Colonic mucosa (tissue), 4 donors: ENCODE data around the gene FGFR2. TPM values are rescaled to one million over a fixed set of nuclear protein-coding genes. Genes with fewer than 3 reads are reported as not detected.

ENCODE experiments used
- DNase-seq: peaks from one replicate; pipeline ENCODE4 v3.0.0-alpha.2; 2020
- H3K27ac ChIP-seq: fragments of 200-600 bp; one replicate; pipeline ENCODE4 v1.8.0; 2021
- H3K27me3 ChIP-seq: fragments of 200-600 bp; one replicate; pipeline ENCODE4 v1.8.0; 2021
- H3K36me3 ChIP-seq: fragments of 200-600 bp; one replicate; pipeline ENCODE4 v1.8.0; 2021
- H3K4me1 ChIP-seq: fragments of 200-600 bp; one replicate; pipeline ENCODE4 v1.8.0; 2021; ENCODE audit warnings: mild to moderate bottlenecking
- H3K4me3 ChIP-seq: fragments of 200-600 bp; one replicate; pipeline ENCODE4 v1.8.0; 2021
- H3K9ac ChIP-seq, 2 donors: one replicate each; pipeline ENCODE4 v1.7.0; 2013; ENCODE audit warnings: control low read depth in 2 of 2, low read depth in 2 of 2, low read length in 2 of 2
- H3K9me3 ChIP-seq: fragments of 200-600 bp; one replicate; pipeline ENCODE4 v1.8.0; 2021
- intact Hi-C: fragments of 100-400 bp; cut with DNase I; formaldehyde crosslinking; loops from one replicate; pipeline ENCODE4 v1.14.1; 2022
- total RNA-seq, 2 donors: library from RNA; stranded (reverse); fragmentation: NEBNext Ultra II Directional in 1 of 2; extraction: Animal tissue kit (Norgen Biotek cat#: 25700) in 1 of 2; gene quantifications; one replicate each; pipeline ENCODE4 v1.2.1, GENCODE V29; 2021
- TF ChIP-seq, protein P1 (sequence below): fragments of 200-600 bp; IDR thresholded peaks from one replicate; pipeline ENCODE4 v1.8.0; 2022; ENCODE audit warnings: antibody characterized with exemption, mild to moderate bottlenecking
- donor health status: healthy.
- donor health status: DM: no; HTN: no; CAD: no.
- donor health status: DM: no; HTN: no; CAD: no.

Gene FGFR2
- total RNA-seq, 2 donors from 2014 or later: 25.6 to 40.9 TPM

DNA sequence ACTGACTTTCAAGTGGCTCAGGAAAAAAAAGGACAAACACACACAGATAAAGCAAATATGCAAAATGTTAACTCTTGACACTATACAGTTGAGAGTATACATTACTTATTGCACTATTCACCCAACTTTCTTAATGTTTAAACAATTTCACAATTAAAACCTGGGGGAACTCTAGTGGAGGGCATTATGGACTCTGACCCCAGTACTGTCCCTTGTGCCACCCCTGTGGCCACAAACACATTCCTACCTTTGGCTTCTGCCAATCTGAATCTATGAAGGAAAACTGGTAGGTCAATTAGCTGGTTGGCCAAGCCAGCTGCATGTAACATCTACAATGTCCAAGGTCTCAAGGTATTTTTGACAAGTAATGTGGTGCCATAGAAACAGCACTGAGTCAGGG, 7.5 kb upstream of the FGFR2 start:
- H3K4me3 ChIP-seq: no peak overlapping the region
- no peak for DNase-seq
- no peaks in the 10 kb centered on the region for H3K4me1 ChIP-seq
- TF ChIP-seq, protein P1, sequence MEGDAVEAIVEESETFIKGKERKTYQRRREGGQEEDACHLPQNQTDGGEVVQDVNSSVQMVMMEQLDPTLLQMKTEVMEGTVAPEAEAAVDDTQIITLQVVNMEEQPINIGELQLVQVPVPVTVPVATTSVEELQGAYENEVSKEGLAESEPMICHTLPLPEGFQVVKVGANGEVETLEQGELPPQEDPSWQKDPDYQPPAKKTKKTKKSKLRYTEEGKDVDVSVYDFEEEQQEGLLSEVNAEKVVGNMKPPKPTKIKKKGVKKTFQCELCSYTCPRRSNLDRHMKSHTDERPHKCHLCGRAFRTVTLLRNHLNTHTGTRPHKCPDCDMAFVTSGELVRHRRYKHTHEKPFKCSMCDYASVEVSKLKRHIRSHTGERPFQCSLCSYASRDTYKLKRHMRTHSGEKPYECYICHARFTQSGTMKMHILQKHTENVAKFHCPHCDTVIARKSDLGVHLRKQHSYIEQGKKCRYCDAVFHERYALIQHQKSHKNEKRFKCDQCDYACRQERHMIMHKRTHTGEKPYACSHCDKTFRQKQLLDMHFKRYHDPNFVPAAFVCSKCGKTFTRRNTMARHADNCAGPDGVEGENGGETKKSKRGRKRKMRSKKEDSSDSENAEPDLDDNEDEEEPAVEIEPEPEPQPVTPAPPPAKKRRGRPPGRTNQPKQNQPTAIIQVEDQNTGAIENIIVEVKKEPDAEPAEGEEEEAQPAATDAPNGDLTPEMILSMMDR: no peak
- intact Hi-C loops: loop anchor here (10.0 kb wide), 1 partner anchor 531 kb away; no protein-coding TSS in a partner anchor
- H3K27me3 ChIP-seq: no peaks in the 10 kb centered on the region
- no peak overlapping the region for H3K27ac ChIP-seq
- no peaks in the 10 kb centered on the region for H3K9me3 ChIP-seq
- H3K36me3 ChIP-seq: no peaks in the 10 kb centered on the region
- H3K9ac ChIP-seq: no peak overlapping the region

DNA sequence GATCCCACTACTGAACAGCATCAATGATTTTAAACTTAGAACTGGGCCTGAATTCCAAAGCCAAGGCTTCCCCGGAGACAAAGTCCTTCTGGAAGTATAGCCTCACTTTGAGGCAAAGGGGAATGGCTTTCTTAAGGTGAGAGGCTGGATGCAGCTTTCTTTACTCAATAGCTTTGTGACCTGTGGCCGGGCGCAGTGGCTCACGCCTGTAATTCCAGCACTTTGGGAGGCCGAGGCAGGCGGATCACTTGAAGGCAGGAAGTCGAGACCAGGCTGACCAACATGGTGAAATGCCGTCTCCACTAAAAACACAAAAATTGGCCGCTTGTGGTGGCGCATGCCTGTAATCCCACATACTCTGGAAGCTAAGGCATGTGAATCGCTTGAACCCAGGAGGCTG, 3.2 kb upstream of the FGFR2 start:
- H3K9ac ChIP-seq: no peak overlapping the region
- TF ChIP-seq, protein P1: no peak
- no peak overlapping the region for H3K27ac ChIP-seq
- no peak overlapping the region for H3K4me3 ChIP-seq
- H3K4me1 ChIP-seq: no peaks in the 10 kb centered on the region
- H3K36me3 ChIP-seq: no peaks in the 10 kb centered on the region
- DNase-seq: no peak
- H3K27me3 ChIP-seq: peaks cover 13% of the 10 kb centered on the region
- intact Hi-C loops: loop anchor here (10.0 kb wide), 1 partner anchor 527 kb away; no protein-coding TSS in a partner anchor
- H3K9me3 ChIP-seq: no peaks in the 10 kb centered on the region

DNA sequence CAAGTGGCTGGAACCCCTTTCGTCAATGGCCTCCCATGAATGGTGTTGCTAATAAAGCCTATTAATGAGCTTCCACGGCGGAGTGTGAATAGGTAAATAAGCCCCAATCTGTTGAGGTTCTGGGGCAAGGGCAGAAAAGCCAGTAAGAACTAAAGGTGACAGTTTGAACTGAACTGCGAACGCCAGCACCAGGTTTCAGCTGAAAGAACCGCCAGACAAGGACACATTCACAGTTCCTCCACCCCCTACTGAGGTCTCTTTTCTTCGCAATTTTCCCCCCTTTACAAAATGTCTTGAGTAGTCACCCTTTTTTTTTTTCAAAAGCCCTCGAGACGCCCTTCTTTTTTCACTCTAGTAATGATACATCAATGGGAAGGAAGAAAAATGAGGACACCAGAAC, 2.4 kb upstream of the FGFR2 start:
- no peak overlapping the region for H3K9ac ChIP-seq
- peaks cover 13% of the 10 kb centered on the region for H3K27me3 ChIP-seq
- intact Hi-C loops: loop anchor here (10.0 kb wide), 1 partner anchor 526 kb away; no protein-coding TSS in a partner anchor
- no peaks in the 10 kb centered on the region for H3K4me1 ChIP-seq
- DNase-seq: no peak
- no peaks in the 10 kb centered on the region for H3K9me3 ChIP-seq
- TF ChIP-seq, protein P1: no peak
- H3K36me3 ChIP-seq: no peaks in the 10 kb centered on the region
- H3K27ac ChIP-seq: no peak overlapping the region
- no peak overlapping the region for H3K4me3 ChIP-seq

DNA sequence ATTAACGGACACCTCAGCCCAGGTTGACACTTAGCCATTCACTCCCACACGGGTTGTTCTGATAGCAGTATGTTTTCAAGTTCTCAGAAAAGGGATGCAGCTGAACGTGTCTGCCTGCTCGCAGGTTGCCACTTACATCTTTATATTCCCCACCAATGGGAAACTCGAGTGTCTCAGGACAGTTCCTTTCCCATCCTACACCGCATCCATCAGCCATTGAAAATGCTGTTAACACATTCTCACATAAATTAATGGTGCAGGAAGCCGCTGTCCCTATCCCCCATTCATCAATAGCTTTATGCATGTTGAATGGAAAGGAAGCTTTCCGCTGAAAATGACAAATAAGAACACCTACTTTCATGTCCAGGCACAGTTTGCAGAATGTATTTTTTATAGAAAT, 1.7 kb upstream of the FGFR2 start:
- TF ChIP-seq, protein P1: no peak
- Histone ChIP-seq H3K9ac (no peak overlapping the region), H3K27ac (no peak overlapping the region), H3K9me3 (no peaks in the 10 kb centered on the region), H3K27me3 (peaks cover 13% of the 10 kb centered on the region), H3K36me3 (no peaks in the 10 kb centered on the region), H3K4me1 (no peaks in the 10 kb centered on the region), H3K4me3 (no peak overlapping the region)
- intact Hi-C loops: loop anchor here (10.0 kb wide), 1 partner anchor 525 kb away; no protein-coding TSS in a partner anchor
- no peak for DNase-seq

DNA sequence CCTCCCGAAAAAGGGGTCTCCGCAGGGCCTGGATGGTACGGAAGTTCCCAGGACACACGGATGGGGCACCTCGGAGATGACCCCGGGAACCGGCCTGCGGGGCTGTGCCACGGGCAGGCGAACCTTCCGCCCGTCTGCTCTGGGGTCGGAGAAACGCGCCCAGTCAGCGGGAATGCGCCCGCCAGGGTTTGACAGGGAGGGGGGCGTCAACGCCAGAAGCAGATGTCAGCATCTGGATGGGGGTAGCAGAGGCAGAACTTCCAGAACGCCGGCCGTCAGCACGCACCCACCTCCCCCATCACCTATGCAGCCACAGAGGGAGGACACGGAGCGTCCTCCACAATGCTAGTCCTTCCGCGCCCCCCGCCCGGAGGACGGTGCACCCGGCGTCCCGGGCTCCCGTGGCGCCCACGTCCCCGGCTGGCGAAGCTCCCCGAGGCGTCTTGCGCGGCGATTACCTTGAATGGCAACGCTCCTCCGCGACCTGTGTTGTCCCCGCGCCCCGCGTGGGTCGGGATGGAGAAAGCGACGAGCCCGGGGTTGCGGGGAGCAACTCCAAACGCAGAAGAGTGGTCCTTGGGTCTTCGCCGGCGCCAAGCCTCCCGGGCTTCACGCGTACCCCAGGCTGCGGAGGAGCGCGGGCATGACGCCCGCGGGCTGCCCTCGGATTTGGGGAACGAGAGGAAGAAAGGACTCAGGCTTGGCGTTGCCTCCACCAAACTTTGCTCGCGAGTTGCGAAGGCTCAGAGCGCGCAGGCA, 561 bp downstream of the FGFR2 start:
- H3K9ac ChIP-seq: peak overlapping the region; percentile 60 to 84
- TF ChIP-seq, protein P1: no peak
- peak overlapping the region; percentile 55 for H3K27ac ChIP-seq
- no peaks in the 10 kb centered on the region for H3K4me1 ChIP-seq
- DNase-seq: no peak
- no peaks in the 10 kb centered on the region for H3K36me3 ChIP-seq
- H3K27me3 ChIP-seq: peaks cover 13% of the 10 kb centered on the region
- H3K4me3 ChIP-seq: peak overlapping the region; percentile 65
- intact Hi-C loops: no loop called here
- no peaks in the 10 kb centered on the region for H3K9me3 ChIP-seq
